HG02678 (cell line): ENCODE measurements around the gene SUCNR1.

Experiments
- ATAC-seq: cut with Tn5 transposase; IDR thresholded peaks from one replicate; pipeline ENCODE4 v1.9.1; 2021; ENCODE audit warnings: mild to moderate bottlenecking, moderate library complexity; ENCODE audit not compliant: unreplicated experiment

Gene SUCNR1

DNA sequence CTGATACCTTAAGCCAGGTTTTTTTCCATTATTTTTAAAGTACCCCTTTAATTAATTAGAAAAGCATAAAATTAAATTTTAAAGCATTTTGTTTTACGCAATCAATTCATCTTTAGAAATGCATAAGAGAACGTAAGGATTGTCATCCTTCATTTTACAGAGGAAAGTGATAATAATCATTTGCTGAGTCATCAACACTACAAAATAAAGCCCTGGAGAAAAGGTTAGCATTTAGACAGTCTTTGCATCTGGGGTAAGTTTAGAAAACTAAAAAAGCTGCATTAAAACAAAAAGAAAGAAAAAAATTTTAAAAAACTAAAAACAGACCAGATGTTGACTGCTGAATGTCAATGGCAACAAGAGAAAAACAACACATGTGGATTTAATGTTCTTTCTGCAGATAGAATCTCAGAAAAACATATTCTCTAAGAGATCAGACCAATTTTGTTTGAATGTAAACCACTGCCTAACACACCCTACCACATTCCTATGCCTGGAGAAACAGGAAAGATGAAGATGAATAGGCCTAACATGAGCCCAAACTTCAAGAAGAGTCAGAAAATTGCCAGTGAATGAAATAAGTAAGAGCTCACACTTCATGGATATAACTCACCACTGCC is 59.9 kb downstream of the SUCNR1 start:
- no peak for ATAC-seq
